Fibroblast of lung (primary cell): ENCODE results near the gene HELLS. TPM values are rescaled to one million over a fixed set of nuclear protein-coding genes. Genes with fewer than 3 reads are reported as not detected.

Experiments used
- DNase-seq, 2 donors: peaks; one replicate each; pipeline versions ENCODE4 v3.0.0 to v3.0.0-alpha.2; 2010; ENCODE audit warnings: low read depth in 2 of 2
- H2AFZ ChIP-seq: 2 replicates; pipeline ENCODE4 v1.5.1; 2012; ENCODE audit warnings: low read length, control low read depth, inconsistent platforms
- H3K27ac ChIP-seq: 2 replicates; pipeline ENCODE4 v1.5.1; 2011; ENCODE audit warnings: low read length, control low read depth; ENCODE audit not compliant: insufficient read depth
- H3K27me3 ChIP-seq: 2 replicates; pipeline ENCODE4 v1.5.1; 2011; ENCODE audit warnings: mild to moderate bottlenecking, low read length; ENCODE audit not compliant: control insufficient read depth, insufficient read depth
- H3K36me3 ChIP-seq: 2 replicates; pipeline ENCODE4 v1.5.1; 2011; ENCODE audit warnings: low read length; ENCODE audit not compliant: control insufficient read depth, insufficient read depth
- H3K4me1 ChIP-seq: 2 replicates; pipeline ENCODE4 v1.5.1; 2011; ENCODE audit warnings: low read length; ENCODE audit not compliant: control insufficient read depth, insufficient read depth; ENCODE audit errors: extremely low read depth
- H3K4me2 ChIP-seq: 2 replicates; pipeline ENCODE4 v1.5.1; 2011; ENCODE audit warnings: low read length, control low read depth; ENCODE audit not compliant: insufficient read depth; ENCODE audit errors: extremely low read depth
- H3K4me3 ChIP-seq, 4 experiments: fragments of 200-600 bp in 1 of 4; sonication (generic) in 1 of 4; replicated peaks in 1 of 4; 2 replicates each; pipeline ENCODE4 v1.5.1; 2011 to 2016; ENCODE audit warnings: low read length in 4 of 4, low read depth in 3 of 4, mild to moderate bottlenecking in 3 of 4, control low read depth in 2 of 4, inconsistent platforms in 1 of 4, mixed read lengths in 1 of 4; ENCODE audit not compliant: insufficient read depth in 1 of 4; ENCODE audit errors: control extremely low read depth in 1 of 4
- H3K79me2 ChIP-seq: 2 replicates; pipeline ENCODE4 v1.5.1; 2012; ENCODE audit warnings: mild to moderate bottlenecking, low read length, inconsistent platforms; ENCODE audit not compliant: control insufficient read depth, insufficient read depth
- H3K9ac ChIP-seq: 2 replicates; pipeline ENCODE4 v1.5.1; 2011; ENCODE audit warnings: mild to moderate bottlenecking, low read length, control low read depth; ENCODE audit not compliant: insufficient read depth
- H3K9me3 ChIP-seq: 2 replicates; pipeline ENCODE4 v1.5.1; 2012; ENCODE audit warnings: low read depth, low read length; ENCODE audit not compliant: control insufficient read depth, insufficient read depth
- H4K20me1 ChIP-seq: 2 replicates; pipeline ENCODE4 v1.5.1; 2011; ENCODE audit warnings: low read length; ENCODE audit not compliant: control insufficient read depth, insufficient read depth; ENCODE audit errors: extremely low read depth
- CTCF ChIP-seq, 2 donors: IDR thresholded peaks in 1 of 2; conservative IDR thresholded peaks in 1 of 2; 1 replicate in 1 of 2; 2 replicates in 1 of 2; pipeline ENCODE4 v1.5.1; 2011 to 2012; ENCODE audit warnings: low read length in 2 of 2, control low read depth in 1 of 2, inconsistent platforms in 1 of 2, low read depth in 1 of 2, mild to moderate bottlenecking in 1 of 2
- EZH2 ChIP-seq: IDR thresholded peaks from 2 replicates; pipeline ENCODE4 v1.5.1; 2012; ENCODE audit warnings: low read length, control low read depth, mild to moderate bottlenecking; ENCODE audit errors: missing control alignments
- polyA plus RNA-seq, 2 donors: library from polyadenylated mRNA; depleted of rRNA in 1 of 2; stranded (reverse) in 1 of 2; unstranded in 1 of 2; fragments of >200 nt; gene quantifications; 2 replicates each; pipeline ENCODE4 v1.2.1, GENCODE V29; 2011 to 2012; ENCODE audit warnings: missing spikeins in 1 of 2
- total RNA-seq: library from RNA; depleted of rRNA; stranded (reverse); fragments of >200 nt; gene quantifications from 2 replicates; pipeline ENCODE4 v1.2.1, GENCODE V29; 2014

Gene HELLS
- total and polyA plus RNA-seq, 2 donors (not counting 1 experiment from before 2014, with no cell fraction given), result 5.6 to 18.3 TPM

GRCh38 chr10:94500063-94500462 lies 45.5 kb upstream of the HELLS start:
- no peak overlapping the region for H3K9ac ChIP-seq
- no peaks in the 10 kb centered on the region for H3K27me3 ChIP-seq
- H3K4me3 ChIP-seq, result no peak overlapping the region
- TF ChIP-seq CTCF (conservative IDR thresholded peaks at IDR 0.05 in 1 of 2, IDR thresholded peaks at IDR 0.05 in 1 of 2; ENCODE audit: low read depth in 1 of 2, low read length in 2 of 2) (peak; percentile 37 to 57), EZH2 (no peak)
- H4K20me1 ChIP-seq, result no peaks in the 10 kb centered on the region
- no peaks in the 10 kb centered on the region for H3K79me2 ChIP-seq
- H3K36me3 ChIP-seq, result no peaks in the 10 kb centered on the region
- H3K4me1 ChIP-seq, result no peaks in the 10 kb centered on the region
- H3K9me3 ChIP-seq, result no peaks in the 10 kb centered on the region
- no peak overlapping the region for H3K4me2 ChIP-seq
- no peak overlapping the region for H3K27ac ChIP-seq
- H2AFZ ChIP-seq, result no peak overlapping the region
- peak in 1 of 2 donors; percentile 9 for DNase-seq

- Histone ChIP-seq H3K27ac (no peak overlapping the region), H3K9me3 (no peaks in the 10 kb centered on the region), H3K4me1 (no peaks in the 10 kb centered on the region), H2AFZ (no peak overlapping the region), H3K4me2 (no peak overlapping the region), H3K9ac (no peak overlapping the region), H3K79me2 (no peaks in the 10 kb centered on the region), H4K20me1 (no peaks in the 10 kb centered on the region), H3K27me3 (no peaks in the 10 kb centered on the region), H3K4me3 (no peak overlapping the region), H3K36me3 (no peaks in the 10 kb centered on the region)
- TF ChIP-seq CTCF (conservative IDR thresholded peaks at IDR 0.05 in 1 of 2, IDR thresholded peaks at IDR 0.05 in 1 of 2; ENCODE audit: low read depth in 1 of 2, low read length in 2 of 2), result no peak
- TF ChIP-seq EZH2, result no peak
- DNase-seq, result no peak
These were observed 24.0 kb upstream of the HELLS start for GRCh38 chr10:94521276-94522250.

GRCh38 chr10:94524146-94524545 lies 21.4 kb upstream of the HELLS start:
- Histone ChIP-seq H3K36me3 (no peaks in the 10 kb centered on the region), H3K27me3 (no peaks in the 10 kb centered on the region), H3K4me1 (no peaks in the 10 kb centered on the region), H3K79me2 (no peaks in the 10 kb centered on the region), H4K20me1 (no peaks in the 10 kb centered on the region), H2AFZ (no peak overlapping the region), H3K4me2 (no peak overlapping the region), H3K27ac (no peak overlapping the region), H3K9me3 (no peaks in the 10 kb centered on the region), H3K4me3 (no peak overlapping the region), H3K9ac (no peak overlapping the region)
- no peak for TF ChIP-seq EZH2
- no peak for TF ChIP-seq CTCF (conservative IDR thresholded peaks at IDR 0.05 in 1 of 2, IDR thresholded peaks at IDR 0.05 in 1 of 2; ENCODE audit: low read depth in 1 of 2, low read length in 2 of 2)
- peak; percentile 47 to 93 for DNase-seq
